Skin of body (tissue), 2 donors: ENCODE results near the gene SFSWAP. TPM values are rescaled to one million over a fixed set of nuclear protein-coding genes. Genes with fewer than 3 reads are reported as not detected.
"Not testable (repeated sequence)": the region's sequence is repeated elsewhere in the genome, so short reads cannot be mapped to it uniquely, and the experiment has no call there.

Experiments
- DNase-seq: peaks from one replicate; lab custom pipeline; 2025; lab: John Stamatoyannopoulos, UW
- total RNA-seq: library from RNA; depleted of rRNA; stranded (reverse); fragments of >200 nt; gene quantifications from one replicate; pipeline ENCODE4 v1.2.3, GENCODE V29; 2014

SFSWAP gene
- total RNA-seq, 1 donor from 2014 or later = 29.2 TPM

- DNase-seq = no peak
Measured at GRCh38 chr12:131757111-131757510, 46.2 kb downstream of the SFSWAP start.

DNA sequence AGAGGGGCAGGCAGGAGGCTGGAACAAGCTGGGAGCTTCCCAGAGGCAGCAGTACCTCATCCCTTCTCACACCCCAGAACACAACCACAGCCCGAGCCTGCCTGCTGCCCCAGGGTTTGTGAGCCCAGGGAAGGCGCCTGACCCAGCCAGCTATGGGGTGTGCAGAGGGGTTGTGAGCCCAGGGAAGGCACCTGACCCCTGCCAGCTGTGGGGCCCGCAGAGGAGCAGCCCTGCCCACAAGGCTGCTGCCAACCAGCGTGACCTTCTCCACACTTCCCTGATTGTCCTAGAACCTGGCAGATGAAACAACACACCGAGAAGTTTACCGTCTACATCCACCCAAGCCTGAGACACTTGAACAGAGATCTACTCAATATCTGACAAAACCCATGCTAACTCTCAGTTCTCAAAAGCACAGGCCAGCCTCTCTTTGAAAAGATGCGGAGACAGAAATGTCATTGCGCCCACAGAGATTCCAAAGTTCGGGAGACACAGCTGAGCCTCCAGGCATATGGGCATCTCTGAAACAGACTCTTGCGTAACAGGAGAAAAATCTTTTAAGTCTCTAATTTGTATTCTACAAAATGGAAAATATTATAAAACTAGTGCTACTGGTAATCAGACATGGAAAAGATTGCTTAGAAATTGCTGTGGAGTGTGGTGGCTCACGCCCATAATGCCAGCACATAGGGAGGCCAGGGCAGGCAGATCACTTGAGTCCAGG lies 47.3 kb downstream of the SFSWAP start:
- DNase-seq = no peak

GRCh38 chr12:131759176-131759575 lies 48.3 kb downstream of the SFSWAP start:
- no peak for DNase-seq

DNA sequence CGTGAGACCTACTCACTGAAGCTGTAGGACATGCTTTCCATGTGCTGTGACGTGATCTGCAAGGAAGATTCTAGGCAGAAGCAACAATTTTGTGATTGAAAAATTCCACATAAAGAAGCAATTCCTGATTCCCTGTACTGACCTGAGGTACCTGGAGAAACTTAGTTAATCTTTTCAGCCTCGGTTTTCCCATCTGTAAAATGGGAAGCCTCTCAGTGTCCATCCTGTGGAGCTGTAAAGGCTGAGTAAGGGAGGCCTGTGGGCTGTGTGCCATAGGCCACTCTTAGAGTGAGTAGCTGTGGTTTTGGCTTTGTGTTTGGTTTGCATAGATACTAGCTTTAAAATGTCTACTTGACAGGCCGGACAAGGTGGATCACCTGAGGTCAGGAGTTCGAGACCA lies 50.7 kb downstream of the SFSWAP start:
- no peak for DNase-seq

DNA sequence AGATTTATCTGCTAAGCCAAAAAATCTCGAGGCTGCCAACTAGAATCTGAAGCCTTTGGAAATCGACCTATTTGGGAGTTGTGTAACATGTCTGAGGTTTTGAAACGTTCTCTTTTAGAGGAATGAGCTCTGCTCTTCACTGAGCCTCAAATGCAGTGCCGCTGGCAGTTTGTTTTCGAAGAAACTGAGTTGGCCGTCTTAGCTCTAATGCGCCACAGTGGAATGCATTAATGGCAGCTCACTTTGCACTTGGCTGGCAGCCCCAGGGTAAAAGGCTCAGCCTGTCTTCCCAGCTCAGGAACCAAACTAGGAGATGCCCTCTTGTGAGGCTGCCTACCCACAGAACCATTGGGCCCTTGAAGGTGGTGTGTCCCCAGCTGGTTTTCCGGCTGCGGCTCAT lies 53.8 kb downstream of the SFSWAP start:
- DNase-seq = no peak

GRCh38 chr12:131765961-131766360 lies 55.1 kb downstream of the SFSWAP start:
- DNase-seq = no peak

DNA sequence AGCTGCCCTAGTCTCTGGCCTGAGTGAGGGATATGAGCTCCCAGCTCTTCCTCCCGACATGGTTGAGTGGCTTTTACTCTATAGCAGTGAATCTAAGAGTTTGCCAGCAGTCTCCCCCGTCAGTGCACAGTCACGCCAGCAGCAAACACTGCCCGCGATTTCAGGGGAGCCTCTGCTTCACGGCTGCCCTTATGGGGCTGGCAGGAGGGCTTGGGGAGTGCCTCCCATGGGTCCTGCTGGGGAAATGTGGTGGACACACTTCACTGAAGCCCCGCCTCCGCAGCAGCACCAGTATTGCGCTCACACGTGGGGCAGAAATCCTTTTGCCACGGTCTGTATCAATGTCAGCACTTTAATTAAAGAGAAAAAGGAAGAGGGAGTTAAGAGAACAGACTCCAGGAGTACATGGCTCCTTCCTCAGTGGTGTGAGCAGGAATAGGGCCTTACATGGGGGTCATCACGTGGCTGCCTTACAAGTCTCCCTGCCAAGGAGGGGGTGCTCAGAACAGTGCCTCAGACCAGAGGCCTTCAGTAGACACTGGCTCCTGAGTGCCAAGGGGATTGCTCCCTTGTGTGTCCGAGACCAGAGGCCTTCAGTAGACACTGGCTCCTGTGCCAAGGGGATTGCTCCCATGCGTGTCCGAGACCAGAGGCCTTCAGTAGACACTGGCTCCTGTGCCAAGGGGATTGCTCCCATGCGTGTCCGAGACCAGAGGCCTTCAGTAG lies 55.7 kb downstream of the SFSWAP start:
- DNase-seq = no peak

DNA sequence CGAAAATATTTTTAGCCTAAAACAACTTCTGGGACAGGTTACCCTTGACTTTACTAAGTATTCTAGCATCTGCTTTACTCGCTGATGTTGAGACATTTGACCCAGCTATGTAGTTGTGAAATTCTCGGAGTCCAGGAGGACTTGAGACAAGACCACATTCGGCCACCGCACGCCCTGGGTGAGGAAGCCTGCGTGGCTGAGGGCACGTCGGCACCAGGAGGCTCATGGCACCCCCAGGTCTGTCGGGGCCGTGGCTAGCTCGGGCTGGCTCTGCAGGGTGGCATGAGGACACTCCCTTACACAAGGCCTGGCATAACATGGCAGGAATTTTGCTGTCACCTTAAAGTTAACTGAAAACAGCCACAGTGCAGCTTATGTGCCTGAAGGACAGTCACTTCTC lies 59.2 kb downstream of the SFSWAP start:
- no peak for DNase-seq

GRCh38 chr12:131771965-131772364 lies 61.1 kb downstream of the SFSWAP start:
- no peak for DNase-seq

DNA sequence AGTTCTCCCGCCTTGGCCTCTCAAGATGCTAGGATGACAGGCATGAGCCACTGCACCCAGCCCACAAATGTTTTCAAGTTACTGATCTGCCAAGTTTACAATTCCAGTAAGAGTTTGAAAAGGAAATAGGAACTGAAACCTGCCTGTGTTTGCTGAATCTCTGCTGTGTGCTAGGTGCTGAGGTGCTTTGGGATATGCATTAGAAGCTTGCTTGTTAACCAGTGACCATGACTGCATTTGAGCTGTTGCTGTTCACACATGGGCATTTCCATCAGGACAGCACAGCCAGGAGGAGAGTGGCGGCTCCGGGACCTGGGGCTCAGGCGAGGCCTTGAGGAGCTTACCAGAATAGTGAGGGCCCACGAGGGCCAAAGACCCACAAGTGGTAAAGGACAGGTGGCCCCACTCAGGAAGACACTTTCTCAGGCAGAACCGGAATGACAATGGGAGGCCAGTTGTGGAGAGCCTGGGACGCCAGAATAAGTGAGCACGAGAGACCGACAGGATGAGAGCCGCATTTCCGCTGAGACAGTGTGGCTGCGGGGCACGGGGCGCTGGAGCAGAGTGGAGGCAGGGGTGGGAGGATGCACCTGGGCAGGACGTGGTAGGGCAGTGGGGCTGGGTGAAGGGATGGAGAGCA lies 62.8 kb downstream of the SFSWAP start:
- DNase-seq = no peak

DNA sequence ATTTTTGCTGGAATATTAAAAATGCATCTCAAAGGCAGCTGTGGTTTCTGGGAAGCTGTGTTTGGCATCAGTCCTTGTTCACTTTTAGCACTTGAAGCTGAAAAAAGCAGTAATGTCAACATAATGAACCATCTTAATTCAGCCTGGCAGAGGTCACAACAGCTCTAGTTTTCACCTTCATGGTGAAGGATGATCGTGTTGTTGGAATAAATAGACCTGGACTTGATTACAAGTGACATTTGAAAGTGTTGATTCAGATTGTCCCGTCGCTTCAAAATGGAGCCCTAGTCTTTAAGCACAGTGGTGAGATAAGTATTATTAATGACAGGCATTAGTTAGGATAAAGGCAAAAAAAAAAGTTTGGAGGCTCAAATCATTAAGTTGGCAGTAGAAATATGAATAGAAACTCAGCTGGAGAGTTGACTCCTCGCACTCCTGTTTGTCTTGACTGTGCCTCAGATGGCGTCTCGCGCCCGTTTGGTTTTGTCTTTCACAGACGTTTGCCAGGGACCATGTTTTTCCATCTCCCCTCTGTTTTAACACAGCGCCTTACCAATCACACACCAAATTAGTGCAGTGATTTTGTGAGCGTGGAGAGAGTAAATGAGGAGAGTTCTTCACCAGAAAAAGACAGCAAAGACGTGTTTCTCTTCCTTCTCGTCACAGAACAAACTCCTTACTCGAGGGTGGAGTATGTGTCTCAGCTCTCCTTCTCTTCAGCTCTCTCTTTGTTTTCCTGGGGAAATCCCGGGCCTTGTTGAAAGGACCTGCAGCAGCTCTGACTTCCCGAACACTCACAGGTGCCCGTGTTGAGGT lies 63.9 kb downstream of the SFSWAP start:
- no peak for DNase-seq

DNA sequence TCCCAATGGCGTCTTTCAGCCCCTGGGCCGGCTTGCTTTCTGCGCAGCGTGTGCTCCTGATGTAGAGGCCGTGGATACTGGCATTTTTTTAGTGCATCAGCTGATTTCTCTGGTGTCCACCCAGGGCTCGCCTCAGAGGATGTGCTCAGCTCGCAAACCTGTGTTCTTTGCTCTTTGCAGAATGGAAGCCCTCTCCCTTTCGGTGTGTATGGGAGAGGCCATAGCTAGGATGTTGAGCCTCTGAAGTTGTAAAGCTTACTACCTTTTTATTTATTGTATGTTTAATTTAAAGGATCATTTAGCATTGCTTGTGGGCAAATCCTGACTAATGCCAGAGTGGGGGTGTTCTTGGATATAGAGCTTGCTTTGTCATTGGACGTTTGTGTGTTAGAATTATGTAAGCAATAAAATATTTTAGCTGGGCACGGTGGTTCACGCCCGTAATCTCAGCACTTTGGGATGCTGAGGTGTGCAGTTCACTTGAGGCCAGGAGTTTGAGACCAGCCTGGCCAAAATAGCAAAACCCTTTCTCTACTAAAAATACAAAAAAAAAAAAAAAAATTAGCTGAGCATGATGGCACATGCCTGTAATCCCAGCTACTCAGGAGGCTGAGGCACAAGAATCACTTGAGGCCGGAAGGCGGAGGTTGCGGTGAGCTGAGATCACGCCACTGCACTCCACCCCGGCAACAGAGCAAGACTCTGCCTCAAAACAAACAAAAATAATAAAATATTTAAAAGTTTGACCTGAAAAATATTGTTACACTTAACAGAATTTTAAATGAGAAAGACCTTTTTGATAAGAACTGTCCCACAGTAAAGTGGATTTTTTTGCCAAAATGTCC lies 64.7 kb downstream of the SFSWAP start:
- DNase-seq = no peak

- no peak for DNase-seq
Measured at GRCh38 chr12:131776237-131776889, 65.5 kb downstream of the SFSWAP start.

GRCh38 chr12:131777269-131777668 lies 66.4 kb downstream of the SFSWAP start:
- not testable (repeated sequence) for DNase-seq

- no peak for DNase-seq
Measured at GRCh38 chr12:131779027-131779426, 68.1 kb downstream of the SFSWAP start.

GRCh38 chr12:131782061-131782460 lies 71.2 kb downstream of the SFSWAP start:
- no peak for DNase-seq

- DNase-seq = no peak
Measured at GRCh38 chr12:131783915-131784541, 73.1 kb downstream of the SFSWAP start.

DNA sequence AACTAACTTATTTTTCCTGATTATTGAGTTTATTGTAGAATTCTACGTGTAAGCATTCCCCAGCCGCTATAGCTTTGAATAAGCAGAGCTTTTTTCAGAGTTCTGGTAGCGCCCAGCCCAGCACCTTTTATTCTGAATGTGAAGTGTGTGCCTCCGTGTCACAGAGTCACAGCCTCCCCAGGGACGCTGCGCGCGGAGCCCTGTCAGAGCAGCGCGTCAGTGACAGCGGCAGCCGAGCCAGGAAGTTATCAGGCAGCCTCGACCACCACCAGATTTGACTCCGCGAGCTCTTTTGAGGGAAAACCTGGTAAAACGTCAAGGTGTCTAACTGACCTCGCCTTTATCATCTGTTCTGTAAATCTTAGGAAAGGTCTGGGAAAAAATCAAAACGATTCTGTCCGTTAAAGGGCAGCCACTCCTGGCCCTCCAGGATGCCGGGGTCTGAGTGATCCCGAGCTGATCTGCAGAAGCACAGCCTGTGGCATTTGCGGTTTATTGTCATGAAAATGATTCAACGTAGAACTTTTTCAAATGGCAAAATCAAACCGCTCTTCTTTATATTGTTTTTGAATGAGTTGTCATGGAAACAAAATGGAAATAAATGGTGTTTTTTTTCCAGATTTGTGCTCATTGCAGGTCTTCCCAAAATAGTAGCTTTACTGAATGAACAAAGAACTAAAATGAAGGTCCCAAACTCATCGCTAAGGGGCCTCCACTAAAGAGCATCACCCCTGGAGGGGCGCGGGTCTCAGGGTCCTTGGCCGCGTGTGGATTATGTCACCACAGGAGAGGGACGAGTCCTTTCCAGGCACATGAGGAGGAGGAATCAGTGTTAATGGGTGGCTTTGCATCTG lies 74.2 kb downstream of the SFSWAP start:
- DNase-seq = no peak
